ENCODE results near the gene CCDC102A. TPM values are rescaled to one million over a fixed set of nuclear protein-coding genes. Genes with fewer than 3 reads are reported as not detected.

The CCDC102A gene
- total and polyA plus RNA-seq, 2 of the 13 experiments (the other 11 are each of a cell fraction or from before 2014, with no cell fraction given) = 2.1 to 2.8 TPM

GRCh38 chr16:57500578-57501111 lies 35.7 kb downstream of the CCDC102A start (continued):
- TF ChIP-seq KIAA2018 (CRISPR knock-in tag; IDR thresholded peaks at IDR 0.05; ENCODE audit: borderline replicate concordance) (no peak), IKZF1 (IDR thresholded peaks at IDR 0.05) (no peak), RARA (CRISPR knock-in tag; IDR thresholded peaks at IDR 0.05) (no peak), THAP9 (CRISPR knock-in tag; IDR thresholded peaks at IDR 0.05; ENCODE audit: borderline replicate concordance) (0 out of 2 replicates have a peak, but pooled peaks have one; percentile 29), MBD4 (IDR thresholded peaks at IDR 0.05; ENCODE audit: borderline replicate concordance, low read length) (no peak), POLR2AphosphoS2 (IDR thresholded peaks at IDR 0.05; ENCODE audit: low read depth, low read length) (no peak), ZNF335 (CRISPR knock-in tag; IDR thresholded peaks at IDR 0.05) (no peak), ZNF7 (CRISPR knock-in tag; IDR thresholded peaks at IDR 0.05) (no peak), TFDP2 (CRISPR knock-in tag; IDR thresholded peaks at IDR 0.05) (no peak), ZNF362 (CRISPR knock-in tag; IDR thresholded peaks at IDR 0.05; ENCODE audit: borderline replicate concordance) (peak; percentile 25; the same call in 1 of the 2 replicates), GMEB1 (CRISPR knock-in tag; IDR thresholded peaks at IDR 0.05; ENCODE audit: borderline replicate concordance) (no peak), ZMYM4 (CRISPR knock-in tag; IDR thresholded peaks at IDR 0.05) (no peak), AGO1 (IDR thresholded peaks at IDR 0.05; ENCODE audit: low read depth, low read length, poor library complexity, severe bottlenecking) (no peak), ZC3H13 (CRISPR knock-in tag; IDR thresholded peaks at IDR 0.05) (no peak), TEAD3 (CRISPR knock-in tag; optimal IDR thresholded peaks at IDR 0.05; ENCODE audit: borderline replicate concordance) (no peak)

Data from HepG2 (cell line).